GM19372 (cell line): ENCODE measurements around the gene E2F1.

Source experiments
- ATAC-seq: cut with Tn5 transposase; IDR thresholded peaks from one replicate; pipeline ENCODE4 v1.9.1; 2021; ENCODE audit warnings: mild to moderate bottlenecking, low read depth, moderate library complexity; ENCODE audit not compliant: unreplicated experiment

E2F1 gene

GRCh38 chr20:33686100-33686983 lies at the start of gene E2F1:
Gene E2F1, minus strand, starts transcription at chr20:33686385. Its CDS starts 121 bp downstream, at chr20:33686264.
- ATAC-seq, result peak; percentile 87

- no peak for ATAC-seq
Observed at GRCh38 chr20:33733654-33734576, 47.7 kb upstream of the E2F1 start.

- peak; percentile 36 for ATAC-seq
Observed at GRCh38 chr20:33732166-33732970, 46.2 kb upstream of the E2F1 start.

DNA sequence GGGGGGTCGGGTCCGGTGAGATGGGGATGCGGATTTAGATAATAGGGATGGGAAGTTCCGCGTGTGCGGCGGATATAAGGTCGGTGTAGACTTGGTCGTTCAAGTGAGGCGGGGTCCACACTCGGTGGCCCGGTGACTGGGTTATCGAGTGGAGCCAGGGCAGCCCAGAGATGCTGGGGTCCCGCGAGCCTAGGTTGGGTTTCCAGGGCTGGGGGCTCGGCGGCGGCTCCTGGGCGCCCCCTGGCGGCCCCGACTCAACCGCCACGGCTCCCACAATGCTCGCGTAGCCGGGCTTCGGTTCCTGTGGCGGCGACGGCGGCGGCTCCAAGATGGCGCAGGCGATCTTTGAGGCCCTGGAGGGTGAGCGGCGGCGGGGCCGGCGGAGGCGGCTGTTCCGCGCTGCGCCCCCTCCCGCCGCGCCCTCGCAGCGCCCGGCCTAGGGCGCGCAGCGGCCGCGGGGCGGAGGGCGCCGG lies 45.5 kb upstream of the E2F1 start, which contains the start of gene ZNF341:
Gene ZNF341, plus strand, starts transcription at position 304 of the 473 bp plus-strand sequence. Its CDS starts 26 bp downstream, at position 330.
- ATAC-seq, result peak; percentile 84

GRCh38 chr20:33730946-33731692 lies 44.9 kb upstream of the E2F1 start:
- no peak for ATAC-seq

DNA sequence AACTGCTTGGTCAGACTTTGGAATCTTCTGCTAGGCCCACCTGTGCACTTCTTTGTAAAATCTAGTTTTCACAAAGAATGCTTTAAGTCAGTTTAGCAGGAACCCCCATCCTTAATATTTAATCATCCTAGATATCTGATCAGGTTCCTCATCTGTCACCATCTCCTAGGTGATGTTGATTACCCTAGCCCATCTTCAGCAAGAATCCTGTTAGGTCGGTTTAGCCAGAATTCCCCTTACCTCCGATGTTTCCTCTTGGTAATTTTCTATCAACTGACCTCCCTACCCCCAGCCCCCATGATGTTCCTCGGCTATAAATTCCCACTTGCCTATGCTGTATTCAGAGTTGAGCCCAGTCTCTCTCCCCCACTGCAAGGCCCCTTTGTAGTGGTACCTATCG lies 42.9 kb upstream of the E2F1 start:
- ATAC-seq, result no peak

- ATAC-seq, result no peak
Observed at GRCh38 chr20:33728463-33728862, 42.3 kb upstream of the E2F1 start.

GRCh38 chr20:33727806-33728205 lies 41.6 kb upstream of the E2F1 start:
- ATAC-seq, result no peak

- no peak for ATAC-seq
Observed at GRCh38 chr20:33727115-33727479, 40.9 kb upstream of the E2F1 start.

GRCh38 chr20:33725607-33726264 lies 39.6 kb upstream of the E2F1 start:
- ATAC-seq, result no peak

GRCh38 chr20:33724439-33725094 lies 38.4 kb upstream of the E2F1 start:
- no peak for ATAC-seq

DNA sequence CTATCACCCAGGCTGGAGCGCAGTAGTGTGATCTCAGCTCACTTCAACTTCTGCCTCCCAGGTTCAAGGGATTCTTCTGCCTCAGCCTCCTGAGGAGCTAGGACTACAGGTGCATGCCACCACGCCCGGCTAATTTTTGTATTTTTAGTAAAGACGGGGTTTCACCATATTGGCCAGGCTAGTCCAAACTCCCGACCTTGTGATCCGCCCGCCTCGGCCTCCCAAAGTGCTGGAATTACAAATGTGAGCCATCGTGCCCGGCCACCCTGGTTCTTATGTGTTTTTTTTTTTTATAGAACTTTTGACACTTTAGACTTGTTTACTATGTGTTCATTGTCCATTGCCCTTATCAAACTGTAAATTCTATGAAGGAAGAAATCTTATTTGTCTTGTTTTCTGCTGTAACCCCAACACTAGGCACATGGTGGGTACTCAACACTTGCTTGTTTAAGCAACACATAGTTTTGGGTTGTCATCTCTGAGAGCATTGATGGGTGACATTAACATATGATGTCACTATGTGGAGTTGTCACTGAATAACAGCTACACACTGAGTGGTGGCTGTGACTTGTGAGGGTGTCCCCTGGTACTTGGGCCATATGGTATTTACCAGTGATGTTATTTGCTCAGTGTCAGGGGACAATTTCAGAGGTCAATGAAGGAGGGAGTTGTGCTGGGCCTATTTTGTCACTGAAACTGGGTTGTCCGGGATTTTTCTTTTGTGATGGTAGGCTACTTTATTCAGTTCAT lies 35.4 kb upstream of the E2F1 start:
- no peak for ATAC-seq

DNA sequence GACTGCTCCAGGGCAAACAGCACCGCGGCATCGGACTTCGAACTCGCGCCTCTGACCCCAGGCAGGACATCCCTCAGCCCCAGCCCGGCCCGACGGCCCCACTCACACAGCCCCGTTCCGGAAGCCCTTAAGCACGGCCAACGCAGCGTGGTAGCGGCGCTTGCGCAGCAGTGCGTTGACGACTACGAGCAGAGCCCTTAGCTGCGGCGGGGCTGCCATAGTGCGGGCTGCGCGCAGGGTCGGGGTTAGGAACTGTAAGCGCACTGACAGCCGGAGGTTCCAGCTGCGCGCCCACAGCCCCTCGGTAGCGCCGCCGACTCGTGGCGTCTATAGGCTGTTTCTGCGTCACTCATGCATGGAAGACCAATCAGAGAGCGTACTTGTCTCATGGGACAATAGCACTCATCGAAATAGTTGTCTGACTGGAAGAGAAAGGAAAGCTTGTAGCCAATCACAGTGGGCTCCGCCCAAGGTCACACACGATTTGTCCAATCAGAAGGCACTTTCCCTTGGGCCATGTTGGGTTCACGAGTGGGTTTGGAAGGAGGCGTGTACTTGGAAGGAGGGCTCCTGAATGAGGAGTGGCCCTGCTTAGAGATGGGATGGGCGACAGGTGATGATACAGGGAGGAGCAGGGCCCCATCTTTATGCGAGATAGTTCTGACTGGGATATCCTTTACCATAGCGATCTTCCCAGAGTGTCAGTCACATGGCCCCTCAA lies 34.0 kb upstream of the E2F1 start, which contains the start of gene PXMP4:
Gene PXMP4, minus strand, starts transcription at position 322 of the 721 bp plus-strand sequence. Its CDS starts 103 bp downstream, at position 219.
- peak; percentile 97 for ATAC-seq

GRCh38 chr20:33719277-33719988 lies 33.2 kb upstream of the E2F1 start:
- no peak for ATAC-seq

DNA sequence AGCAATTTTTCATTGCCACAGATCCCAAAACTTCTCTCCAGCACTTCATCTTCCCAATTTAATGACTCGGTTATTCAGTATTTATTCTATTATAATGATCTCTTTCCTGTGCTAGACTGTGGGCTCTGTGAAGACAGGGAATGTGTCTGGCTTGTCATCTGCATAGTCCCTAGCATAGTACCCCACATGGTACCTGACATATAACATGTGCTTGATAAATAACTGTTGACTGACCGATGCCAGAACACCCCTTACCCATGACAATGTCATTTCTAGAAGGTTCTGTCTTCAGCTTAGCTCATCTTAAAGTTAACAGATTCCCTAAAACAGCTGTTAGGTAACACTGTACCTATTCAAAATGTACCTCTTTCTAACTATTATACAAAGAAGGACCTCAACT lies 30.3 kb upstream of the E2F1 start:
- no peak for ATAC-seq

DNA sequence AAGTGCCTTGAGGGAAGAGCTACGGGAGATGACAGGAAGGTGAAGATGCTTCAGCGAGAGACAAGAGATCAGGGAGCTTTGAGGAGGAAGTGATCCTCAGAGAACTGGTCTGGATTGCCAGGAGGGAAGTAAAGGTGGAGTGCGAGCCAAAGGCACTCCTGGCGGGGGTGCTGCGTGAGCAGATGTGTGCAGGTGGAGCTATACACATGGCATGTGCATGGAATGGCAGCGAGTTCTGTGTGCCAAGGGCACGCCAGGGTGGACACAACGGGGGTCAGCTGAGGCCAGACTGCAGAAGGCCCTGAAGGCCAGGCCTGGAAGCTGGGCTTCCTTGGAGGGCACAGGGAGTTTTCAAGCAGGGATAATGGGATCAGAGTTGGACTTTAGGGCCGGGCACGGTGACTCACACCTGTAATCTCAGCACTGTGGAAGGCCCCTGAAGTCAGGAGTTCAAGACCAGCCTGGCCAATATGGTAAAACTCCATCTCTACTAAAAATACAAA lies 27.7 kb upstream of the E2F1 start:
- ATAC-seq, result no peak
